Stimulated activated CD8-positive, alpha-beta memory T cell treated with anti-CD3 and anti-CD28 coated beads, Interleukin-15, amount 100 ng/mL, for 24 hours (primary cell): ENCODE results near the gene ZNF48.

Source experiments
- DNase-seq: peaks from one replicate; pipeline ENCODE4 v3.0.0-alpha.2; 2020; ENCODE audit warnings: low read depth

ZNF48 gene

GRCh38 chr16:30444231-30445148, 49.3 kb downstream of the ZNF48 start:
- DNase-seq = no peak

GRCh38 chr16:30445149-30445407, 49.9 kb downstream of the ZNF48 start:
- DNase-seq = no peak

DNA sequence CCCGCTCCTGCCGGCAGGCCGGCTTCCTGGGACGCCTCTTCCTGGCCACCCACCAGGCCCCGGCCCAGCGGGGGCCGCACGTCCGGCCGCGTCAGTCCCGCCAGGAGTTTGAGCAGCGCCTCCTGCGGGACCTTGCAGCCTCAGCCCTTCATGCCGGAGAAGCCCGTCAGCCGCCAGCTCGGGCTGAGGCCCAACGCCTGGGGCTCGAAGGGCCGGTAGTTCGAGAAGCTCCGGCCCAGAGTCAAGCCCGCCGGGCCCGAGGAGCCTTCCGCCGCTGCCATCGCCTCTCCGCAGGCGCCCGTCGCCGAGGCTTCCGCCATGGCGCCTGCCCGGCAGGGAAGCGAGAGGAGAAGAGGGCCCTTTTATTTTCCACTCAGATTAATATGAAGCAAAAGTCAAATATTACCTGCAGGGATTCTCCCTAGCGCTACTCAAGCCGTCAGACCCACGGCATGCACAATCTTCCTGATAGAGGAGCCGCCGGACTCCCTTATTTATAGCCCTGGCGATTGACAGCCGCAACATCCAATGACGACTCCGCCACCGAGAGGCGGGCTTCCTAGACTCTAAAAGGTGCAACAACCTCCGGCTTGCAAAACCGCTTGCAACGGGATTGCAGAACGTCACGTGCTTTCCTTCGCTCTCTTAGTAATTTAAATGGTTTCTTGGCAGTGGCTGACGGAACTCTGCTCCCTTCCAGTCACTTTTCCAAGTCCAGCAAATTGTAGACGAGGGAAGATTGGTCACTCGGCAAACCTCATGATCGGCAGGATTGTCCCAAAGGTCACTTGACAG, 50.4 kb downstream of the ZNF48 start, which contains the start of gene SEPHS2:
SEPHS2 (minus strand) TSS at position 467 of the 795 bp plus-strand sequence; CDS start at position 320, 147 bp downstream.
- peak; percentile 84 for DNase-seq

- no peak for DNase-seq
Measured at GRCh38 chr16:30446203-30446595, 51.0 kb downstream of the ZNF48 start.

- DNase-seq = no peak
Measured at GRCh38 chr16:30447512-30448226, 52.4 kb downstream of the ZNF48 start.

- no peak for DNase-seq
Measured at GRCh38 chr16:30449116-30449435, 53.9 kb downstream of the ZNF48 start.
